ENCODE data around the gene CYP2C19. TPM values are rescaled to one million over a fixed set of nuclear protein-coding genes. Genes with fewer than 3 reads are reported as not detected.
"Not testable (repeated sequence)": the region's sequence is repeated elsewhere in the genome, so short reads cannot be mapped to it uniquely, and the experiment has no call there.

CYP2C19 gene
- total and polyA plus RNA-seq, 7 experiments from 2014 or later: not detected

DNA sequence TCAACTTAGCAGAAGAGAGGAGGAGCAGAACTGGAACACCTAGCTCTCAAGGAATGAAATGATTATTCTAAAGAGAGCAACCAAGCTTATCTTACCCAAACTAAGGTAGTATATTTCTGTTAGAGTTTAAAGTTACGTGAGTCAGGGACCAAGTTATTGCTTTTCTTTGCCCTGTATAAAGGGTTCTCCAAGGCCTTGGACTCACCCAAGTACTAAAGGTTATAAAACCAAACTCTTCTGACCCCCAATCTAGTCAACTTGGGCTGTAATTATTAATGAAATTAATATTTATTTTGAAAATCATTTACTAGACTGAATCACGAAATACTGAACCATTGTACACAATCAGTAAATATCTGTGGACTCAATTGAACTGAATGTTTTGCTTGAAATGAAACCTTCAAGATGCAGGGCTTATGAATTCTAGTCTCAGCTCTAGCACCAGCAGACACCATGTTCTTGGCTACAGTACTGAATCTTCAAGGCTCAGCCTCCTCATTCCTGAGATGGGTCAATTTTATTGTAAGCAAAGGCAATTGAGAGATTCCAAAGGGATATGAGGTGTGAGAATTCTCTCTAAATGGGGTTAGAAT, 1.8 kb upstream of the CYP2C19 start:
- no peak for ATAC-seq

DNA sequence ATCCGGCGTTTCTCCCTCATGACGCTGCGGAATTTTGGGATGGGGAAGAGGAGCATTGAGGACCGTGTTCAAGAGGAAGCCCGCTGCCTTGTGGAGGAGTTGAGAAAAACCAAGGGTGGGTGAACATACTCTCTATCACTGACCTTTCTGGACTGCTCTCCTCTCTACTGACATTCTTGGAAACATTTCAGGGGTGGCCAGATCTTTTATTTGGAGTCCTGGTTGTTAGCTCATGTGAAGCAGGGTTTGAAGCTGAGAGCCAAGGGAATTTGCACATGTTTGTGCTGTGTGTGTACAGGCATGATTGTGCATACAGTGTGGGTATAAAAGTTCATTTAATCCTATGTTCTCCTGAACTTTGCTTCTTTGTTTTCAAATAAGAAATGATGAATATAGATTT, 12.9 kb downstream of the CYP2C19 start:
- H3K9me3 ChIP-seq (ENCODE audit: control insufficient read depth in 2 of 3, low read length in 3 of 3); H3K36me3 Mint-ChIP-seq; H3K4me1 ChIP-seq (ENCODE audit: control insufficient read depth in 2 of 2, insufficient read depth in 2 of 2, low read length in 2 of 2); intact Hi-C loops (cut with micrococcal nuclease); H3K4me3 Mint-ChIP-seq; POLR2A ChIA-PET; H3K27ac Mint-ChIP-seq; H3K27me3 ChIP-seq (ENCODE audit: control insufficient read depth in 2 of 2, insufficient read depth in 2 of 2, low read length in 2 of 2); H3K9me3 Mint-ChIP-seq; H3K27me3 Mint-ChIP-seq; ATAC-seq; H3K36me3 ChIP-seq (ENCODE audit: control insufficient read depth in 2 of 3, insufficient read depth in 3 of 3, low read length in 3 of 3); H3K27ac ChIP-seq (ENCODE audit: low read depth, low read length); H3K4me1 Mint-ChIP-seq; CTCF ChIA-PET; DNase-seq; H3K4me3 ChIP-seq (ENCODE audit: low read length): not testable (repeated sequence)

More for the DNA sequence above, 1.8 kb upstream of the CYP2C19 start:
- H3K4me1 Mint-ChIP-seq: no peaks in the 10 kb centered on the region
- ChIA-PET POLR2A (no interaction called here), CTCF (no interaction called here)
- Histone ChIP-seq H3K9me3 (ENCODE audit: control insufficient read depth in 2 of 3, low read length in 3 of 3) (no peaks in the 10 kb centered on the region), H3K36me3 (ENCODE audit: control insufficient read depth in 2 of 3, insufficient read depth in 3 of 3, low read length in 3 of 3) (no peaks in the 10 kb centered on the region), H3K4me3 (ENCODE audit: low read length) (no peak overlapping the region), H3K27ac (ENCODE audit: low read depth, low read length) (no peak overlapping the region), H3K4me1 (ENCODE audit: control insufficient read depth in 2 of 2, insufficient read depth in 2 of 2, low read length in 2 of 2) (no peaks in the 10 kb centered on the region), H3K27me3 (ENCODE audit: control insufficient read depth in 2 of 2, insufficient read depth in 2 of 2, low read length in 2 of 2) (no peaks in the 10 kb centered on the region)
- intact Hi-C loops (cut with micrococcal nuclease): no loop called here
- H3K27me3 Mint-ChIP-seq: no peaks in the 10 kb centered on the region
- no peak overlapping the region for H3K4me3 Mint-ChIP-seq
- DNase-seq: no peak
- H3K9me3 Mint-ChIP-seq: peaks cover 0 to 21% (median 10%) of the 10 kb centered on the region in 11 donors
- no peaks in the 10 kb centered on the region for H3K36me3 Mint-ChIP-seq
- H3K27ac Mint-ChIP-seq: no peak overlapping the region

DNA sequence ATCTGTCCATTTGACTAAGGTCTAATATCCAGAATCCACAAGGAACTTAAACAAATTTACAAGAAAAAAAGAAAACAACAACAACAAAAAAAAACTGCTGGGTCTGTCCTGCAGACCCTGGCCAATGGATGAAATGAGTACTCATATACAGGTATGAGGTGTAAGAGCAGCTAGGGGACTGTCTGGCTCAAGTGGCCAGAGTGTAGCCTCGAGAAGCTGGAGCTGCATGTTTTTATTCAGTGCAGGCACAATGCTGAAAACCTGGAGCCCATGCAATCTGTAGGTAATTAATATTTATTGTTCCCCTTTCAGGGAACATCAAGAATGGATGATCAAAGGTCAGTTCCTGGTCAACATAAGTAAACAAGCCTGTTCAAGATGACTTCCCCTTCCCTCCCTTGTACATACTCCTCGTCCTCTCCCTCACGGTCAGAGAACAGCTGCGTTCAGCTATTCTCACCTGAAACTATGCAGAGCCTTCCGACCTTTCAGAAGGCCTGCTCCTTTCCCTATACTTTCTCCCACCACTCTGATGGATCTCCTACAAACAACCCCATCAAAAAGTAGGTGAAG, 15.5 kb downstream of the CYP2C19 start:
- no peaks in the 10 kb centered on the region for H3K9me3 ChIP-seq (ENCODE audit: control insufficient read depth in 2 of 3, low read length in 3 of 3)
- H3K4me1 ChIP-seq (ENCODE audit: control insufficient read depth in 2 of 2, insufficient read depth in 2 of 2, low read length in 2 of 2): no peaks in the 10 kb centered on the region
- H3K27me3 Mint-ChIP-seq: peaks cover 0 to 4% (median 0%) of the 10 kb centered on the region in 5 donors
- DNase-seq: no peak
- no peaks in the 10 kb centered on the region for H3K36me3 Mint-ChIP-seq
- no peaks in the 10 kb centered on the region for H3K27me3 ChIP-seq (ENCODE audit: control insufficient read depth in 2 of 2, insufficient read depth in 2 of 2, low read length in 2 of 2)
- no peak overlapping the region for H3K4me3 ChIP-seq (ENCODE audit: low read length)
- H3K9me3 Mint-ChIP-seq: peaks cover 0 to 8% (median 2%) of the 10 kb centered on the region in 11 donors
- ChIA-PET CTCF (no interaction called here), POLR2A (no interaction called here)
- no peaks in the 10 kb centered on the region for H3K36me3 ChIP-seq (ENCODE audit: control insufficient read depth in 2 of 3, insufficient read depth in 3 of 3, low read length in 3 of 3)
- H3K4me1 Mint-ChIP-seq: no peaks in the 10 kb centered on the region
- ATAC-seq: no peak
- H3K27ac Mint-ChIP-seq: no peak overlapping the region
- no peak overlapping the region for H3K4me3 Mint-ChIP-seq
- no peak overlapping the region for H3K27ac ChIP-seq (ENCODE audit: low read depth, low read length)
- intact Hi-C loops (cut with micrococcal nuclease): no loop called here

DNA sequence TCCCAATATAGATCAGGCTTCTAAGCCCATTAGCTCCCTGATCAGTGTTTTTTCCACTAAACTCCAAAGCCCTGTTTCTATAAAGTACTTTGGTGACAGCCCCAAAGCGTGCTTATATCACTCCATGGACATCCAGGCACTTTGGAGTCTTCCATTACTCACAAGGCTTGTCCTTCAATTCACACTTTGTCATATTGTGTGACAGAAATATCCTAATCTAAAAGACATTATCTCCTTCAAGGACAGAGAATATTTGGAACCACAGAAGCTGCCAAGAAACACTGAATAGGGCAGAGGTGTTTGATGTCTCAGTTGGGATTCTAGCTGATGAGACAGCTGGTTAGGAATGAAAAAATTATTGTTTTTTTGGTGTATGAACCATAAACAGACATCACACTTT, 18.4 kb downstream of the CYP2C19 start:
- Mint-ChIP-seq H3K4me1 (no peaks in the 10 kb centered on the region), H3K27ac (no peak overlapping the region), H3K27me3 (no peaks in the 10 kb centered on the region), H3K36me3 (no peaks in the 10 kb centered on the region), H3K4me3 (no peak overlapping the region), H3K9me3 (peaks cover 0 to 8% (median 2%) of the 10 kb centered on the region in 11 donors)
- Histone ChIP-seq H3K36me3 (ENCODE audit: control insufficient read depth in 2 of 3, insufficient read depth in 3 of 3, low read length in 3 of 3) (no peaks in the 10 kb centered on the region), H3K27me3 (ENCODE audit: control insufficient read depth in 2 of 2, insufficient read depth in 2 of 2, low read length in 2 of 2) (no peaks in the 10 kb centered on the region), H3K4me1 (ENCODE audit: control insufficient read depth in 2 of 2, insufficient read depth in 2 of 2, low read length in 2 of 2) (no peaks in the 10 kb centered on the region), H3K4me3 (ENCODE audit: low read length) (no peak overlapping the region), H3K9me3 (ENCODE audit: control insufficient read depth in 2 of 3, low read length in 3 of 3) (no peaks in the 10 kb centered on the region), H3K27ac (ENCODE audit: low read depth, low read length) (no peak overlapping the region)
- CTCF ChIA-PET: no interaction called here
- POLR2A ChIA-PET: no interaction called here
- no peak for DNase-seq
- ATAC-seq: no peak
- intact Hi-C loops (cut with micrococcal nuclease): no loop called here

DNA sequence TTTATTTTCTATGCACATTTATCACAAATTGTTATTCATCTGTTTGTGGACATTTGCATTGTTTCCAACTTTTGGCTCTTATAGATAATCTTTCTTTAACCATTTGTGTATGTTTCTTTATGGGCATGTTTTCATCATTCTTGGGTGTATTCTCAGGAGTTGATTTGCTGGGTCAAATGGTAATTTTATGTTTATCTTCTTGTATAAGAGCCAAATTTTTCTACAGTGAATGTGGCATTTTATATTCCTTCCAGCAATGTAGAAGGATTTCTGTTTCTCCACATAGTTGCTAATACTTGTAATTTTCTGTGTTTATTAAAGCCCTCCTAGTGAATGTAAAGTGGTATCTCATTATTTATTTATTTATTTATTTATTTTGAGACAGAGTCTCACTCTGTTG, 21.8 kb downstream of the CYP2C19 start:
- no peaks in the 10 kb centered on the region for H3K36me3 ChIP-seq (ENCODE audit: control insufficient read depth in 2 of 3, insufficient read depth in 3 of 3, low read length in 3 of 3)
- Mint-ChIP-seq H3K27ac (no peak overlapping the region), H3K4me3 (no peak overlapping the region), H3K9me3 (peaks cover 0 to 14% (median 4%) of the 10 kb centered on the region in 11 donors), H3K27me3 (no peaks in the 10 kb centered on the region), H3K36me3 (no peaks in the 10 kb centered on the region), H3K4me1 (no peaks in the 10 kb centered on the region)
- ChIA-PET POLR2A (no interaction called here), CTCF (no interaction called here)
- DNase-seq (no peak), ATAC-seq (no peak)
- intact Hi-C loops (cut with micrococcal nuclease): no loop called here
- no peak overlapping the region for H3K4me3 ChIP-seq (ENCODE audit: low read length)
- H3K9me3 ChIP-seq (ENCODE audit: control insufficient read depth in 2 of 3, low read length in 3 of 3): no peaks in the 10 kb centered on the region
- H3K27ac ChIP-seq (ENCODE audit: low read depth, low read length): no peak overlapping the region
- no peaks in the 10 kb centered on the region for H3K27me3 ChIP-seq (ENCODE audit: control insufficient read depth in 2 of 2, insufficient read depth in 2 of 2, low read length in 2 of 2)
- H3K4me1 ChIP-seq (ENCODE audit: control insufficient read depth in 2 of 2, insufficient read depth in 2 of 2, low read length in 2 of 2): no peaks in the 10 kb centered on the region

DNA sequence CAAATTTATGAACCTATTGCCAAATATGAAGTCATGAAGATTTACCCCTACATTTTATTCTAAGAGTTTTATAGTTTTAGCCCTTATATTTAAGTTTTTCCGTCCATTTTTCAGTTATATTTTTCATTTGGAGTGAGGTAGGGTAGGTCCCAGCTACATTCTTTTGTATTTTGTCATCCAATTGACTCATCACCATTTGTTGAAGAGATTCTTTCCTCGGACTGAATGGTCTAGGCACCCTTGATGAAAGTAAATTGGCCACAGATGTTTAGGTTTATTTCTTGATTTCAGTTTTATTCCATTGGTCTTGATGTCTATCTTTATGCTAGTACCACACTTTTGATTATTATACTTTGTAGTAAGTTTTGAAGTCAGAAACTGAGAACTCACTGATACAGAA, 22.7 kb downstream of the CYP2C19 start:
- no peak overlapping the region for H3K27ac Mint-ChIP-seq
- Histone ChIP-seq H3K27ac (ENCODE audit: low read depth, low read length) (no peak overlapping the region), H3K4me1 (ENCODE audit: control insufficient read depth in 2 of 2, insufficient read depth in 2 of 2, low read length in 2 of 2) (no peaks in the 10 kb centered on the region), H3K36me3 (ENCODE audit: control insufficient read depth in 2 of 3, insufficient read depth in 3 of 3, low read length in 3 of 3) (no peaks in the 10 kb centered on the region), H3K27me3 (ENCODE audit: control insufficient read depth in 2 of 2, insufficient read depth in 2 of 2, low read length in 2 of 2) (no peaks in the 10 kb centered on the region), H3K4me3 (ENCODE audit: low read length) (no peak overlapping the region), H3K9me3 (ENCODE audit: control insufficient read depth in 2 of 3, low read length in 3 of 3) (no peaks in the 10 kb centered on the region)
- intact Hi-C loops (cut with micrococcal nuclease): no loop called here
- H3K27me3 Mint-ChIP-seq: no peaks in the 10 kb centered on the region
- no peak for DNase-seq
- ChIA-PET CTCF (no interaction called here), POLR2A (no interaction called here)
- H3K36me3 Mint-ChIP-seq: no peaks in the 10 kb centered on the region
- peaks cover 0 to 14% (median 4%) of the 10 kb centered on the region in 11 donors for H3K9me3 Mint-ChIP-seq
- H3K4me1 Mint-ChIP-seq: no peaks in the 10 kb centered on the region
- no peak for ATAC-seq
- no peak overlapping the region for H3K4me3 Mint-ChIP-seq

DNA sequence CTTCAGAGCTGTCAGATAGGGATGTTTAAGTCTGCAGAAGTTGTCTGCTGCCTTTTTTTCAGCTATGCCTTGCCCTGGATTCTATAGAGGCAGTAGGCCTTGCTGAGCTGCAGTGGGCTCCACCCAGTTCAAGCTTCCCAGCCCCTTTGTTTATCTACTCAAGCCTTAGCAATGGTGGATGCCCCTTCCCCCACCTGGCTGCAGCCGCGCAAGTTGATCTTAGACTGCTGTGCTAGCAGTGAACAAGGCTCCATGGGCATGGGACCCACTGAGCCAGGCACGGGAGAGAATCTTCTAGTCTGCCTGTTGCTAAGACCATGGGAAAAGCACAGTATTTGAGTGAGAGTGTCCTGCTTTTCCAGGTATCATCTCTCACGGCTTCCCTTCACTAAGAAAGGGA, 38.1 kb downstream of the CYP2C19 start:
- H3K4me3 ChIP-seq (ENCODE audit: low read length); H3K27me3 Mint-ChIP-seq; DNase-seq; H3K27ac Mint-ChIP-seq; H3K4me3 Mint-ChIP-seq; H3K9me3 ChIP-seq (ENCODE audit: control insufficient read depth in 2 of 3, low read length in 3 of 3); H3K27me3 ChIP-seq (ENCODE audit: control insufficient read depth in 2 of 2, insufficient read depth in 2 of 2, low read length in 2 of 2); H3K27ac ChIP-seq (ENCODE audit: low read depth, low read length); H3K36me3 ChIP-seq (ENCODE audit: control insufficient read depth in 2 of 3, insufficient read depth in 3 of 3, low read length in 3 of 3); CTCF ChIA-PET; H3K4me1 ChIP-seq (ENCODE audit: control insufficient read depth in 2 of 2, insufficient read depth in 2 of 2, low read length in 2 of 2); H3K36me3 Mint-ChIP-seq; intact Hi-C loops (cut with micrococcal nuclease); H3K4me1 Mint-ChIP-seq; ATAC-seq; POLR2A ChIA-PET: not testable (repeated sequence)
- H3K9me3 Mint-ChIP-seq: peaks cover 7 to 28% (median 17%) of the 10 kb centered on the region in 11 donors
